Osteoblast (primary cell): Measurements from ENCODE around the gene PEX16. TPM values are rescaled to one million over a fixed set of nuclear protein-coding genes. Genes with fewer than 3 reads are reported as not detected.

Experiments
- DNase-seq: peaks from one replicate; pipeline ENCODE4 v3.0.0; 2011; ENCODE audit warnings: low spot score, mixed read lengths; ENCODE audit not compliant: insufficient read length; ENCODE audit errors: missing footprints
- H2AFZ ChIP-seq: 2 replicates; pipeline ENCODE4 v1.6.0; 2011; ENCODE audit warnings: mild to moderate bottlenecking, low read length
- H3K27ac ChIP-seq: 2 replicates; pipeline ENCODE4 v1.5.1; 2011; ENCODE audit warnings: mild to moderate bottlenecking, low read depth, low read length, moderate library complexity
- H3K27me3 ChIP-seq: 2 replicates; pipeline ENCODE4 v1.6.0; 2012; ENCODE audit warnings: mild to moderate bottlenecking, control low read depth, inconsistent platforms, low read length, moderate library complexity; ENCODE audit not compliant: insufficient read depth
- H3K36me3 ChIP-seq: 2 replicates; pipeline ENCODE4 v1.5.1; 2011; ENCODE audit warnings: mild to moderate bottlenecking, low read length, control low read depth, moderate library complexity; ENCODE audit not compliant: insufficient read depth
- H3K4me1 ChIP-seq: 2 replicates; pipeline ENCODE4 v1.5.1; 2011; ENCODE audit warnings: mild to moderate bottlenecking, low read length, control low read depth, moderate library complexity; ENCODE audit not compliant: insufficient read depth
- H3K4me2 ChIP-seq: 2 replicates; pipeline ENCODE4 v1.6.0; 2011; ENCODE audit warnings: mild to moderate bottlenecking, low read length; ENCODE audit not compliant: insufficient read depth
- H3K4me3 ChIP-seq: fragments of 200-600 bp; sonication (generic); 3 replicates; pipeline ENCODE4 v1.5.1; 2012; ENCODE audit warnings: mild to moderate bottlenecking, low read length, inconsistent platforms; ENCODE audit not compliant: insufficient read depth
- H3K79me2 ChIP-seq: 2 replicates; pipeline ENCODE4 v1.6.0; 2012; ENCODE audit warnings: mild to moderate bottlenecking, low read length, control low read depth, inconsistent platforms; ENCODE audit not compliant: insufficient read depth
- H3K9me3 ChIP-seq: 2 replicates; pipeline ENCODE4 v1.5.1; 2011; ENCODE audit warnings: low read depth, low read length, control low read depth
- H4K20me1 ChIP-seq: 2 replicates; pipeline ENCODE4 v1.6.0; 2012; ENCODE audit warnings: mild to moderate bottlenecking, low read length, control low read depth; ENCODE audit not compliant: insufficient read depth
- total RNA-seq: library from RNA; depleted of rRNA; stranded (reverse); fragments of >200 nt; gene quantifications from 2 replicates; pipeline ENCODE4 v1.2.3, GENCODE V29; 2012
- TF ChIP-seq, protein P1 (sequence below): IDR thresholded peaks from 2 replicates; pipeline ENCODE4 v1.5.1; 2011; ENCODE audit warnings: mild to moderate bottlenecking, low read depth, low read length, moderate library complexity; ENCODE audit errors: extremely low read depth

PEX16 gene
- total RNA-seq, 1 donor = 28.6 TPM

DNA sequence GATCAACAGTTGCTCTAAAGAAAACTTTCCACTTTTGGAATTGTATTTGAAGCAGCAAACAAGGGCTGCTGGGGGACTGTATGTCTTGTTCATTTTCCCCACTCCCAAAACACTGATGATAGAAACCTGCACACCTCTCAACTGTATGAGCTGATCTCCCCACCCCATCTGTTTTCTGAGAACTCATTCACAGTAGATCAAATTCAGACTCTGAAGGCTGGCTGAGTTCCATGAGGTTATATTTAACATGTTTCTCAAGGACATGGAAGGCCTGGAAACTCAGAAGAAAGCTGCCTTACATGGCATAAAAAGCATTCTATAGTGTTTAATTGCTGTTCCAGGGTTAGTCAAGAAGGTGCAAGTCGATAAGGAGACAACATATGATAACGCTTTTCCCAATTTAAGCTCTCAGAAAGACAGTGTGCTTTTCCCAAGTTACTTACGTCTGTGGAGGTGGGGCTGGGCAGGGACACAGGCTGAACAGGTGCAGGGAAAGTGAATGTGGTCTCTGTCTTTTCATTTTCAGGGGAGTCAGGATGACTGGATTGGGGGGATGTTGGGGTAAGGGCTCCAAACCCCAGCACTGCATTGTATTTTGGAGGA is 27.8 kb upstream of the PEX16 start:
- no peaks in the 10 kb centered on the region for H3K9me3 ChIP-seq
- TF ChIP-seq, protein P1, sequence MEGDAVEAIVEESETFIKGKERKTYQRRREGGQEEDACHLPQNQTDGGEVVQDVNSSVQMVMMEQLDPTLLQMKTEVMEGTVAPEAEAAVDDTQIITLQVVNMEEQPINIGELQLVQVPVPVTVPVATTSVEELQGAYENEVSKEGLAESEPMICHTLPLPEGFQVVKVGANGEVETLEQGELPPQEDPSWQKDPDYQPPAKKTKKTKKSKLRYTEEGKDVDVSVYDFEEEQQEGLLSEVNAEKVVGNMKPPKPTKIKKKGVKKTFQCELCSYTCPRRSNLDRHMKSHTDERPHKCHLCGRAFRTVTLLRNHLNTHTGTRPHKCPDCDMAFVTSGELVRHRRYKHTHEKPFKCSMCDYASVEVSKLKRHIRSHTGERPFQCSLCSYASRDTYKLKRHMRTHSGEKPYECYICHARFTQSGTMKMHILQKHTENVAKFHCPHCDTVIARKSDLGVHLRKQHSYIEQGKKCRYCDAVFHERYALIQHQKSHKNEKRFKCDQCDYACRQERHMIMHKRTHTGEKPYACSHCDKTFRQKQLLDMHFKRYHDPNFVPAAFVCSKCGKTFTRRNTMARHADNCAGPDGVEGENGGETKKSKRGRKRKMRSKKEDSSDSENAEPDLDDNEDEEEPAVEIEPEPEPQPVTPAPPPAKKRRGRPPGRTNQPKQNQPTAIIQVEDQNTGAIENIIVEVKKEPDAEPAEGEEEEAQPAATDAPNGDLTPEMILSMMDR = no peak
- H3K4me3 ChIP-seq = no peak overlapping the region
- no peaks in the 10 kb centered on the region for H3K27me3 ChIP-seq
- H4K20me1 ChIP-seq = no peaks in the 10 kb centered on the region
- H3K4me1 ChIP-seq = no peaks in the 10 kb centered on the region
- H3K36me3 ChIP-seq = peaks cover 50% of the 10 kb centered on the region
- no peaks in the 10 kb centered on the region for H3K79me2 ChIP-seq
- H2AFZ ChIP-seq = no peak overlapping the region
- no peak overlapping the region for H3K27ac ChIP-seq
- H3K4me2 ChIP-seq = no peak overlapping the region
- DNase-seq = no peak

GRCh38 chr11:45942381-45942780 is 24.7 kb upstream of the PEX16 start:
- DNase-seq = no peak
- Histone ChIP-seq H3K9me3 (no peaks in the 10 kb centered on the region), H3K4me3 (no peak overlapping the region)

DNA sequence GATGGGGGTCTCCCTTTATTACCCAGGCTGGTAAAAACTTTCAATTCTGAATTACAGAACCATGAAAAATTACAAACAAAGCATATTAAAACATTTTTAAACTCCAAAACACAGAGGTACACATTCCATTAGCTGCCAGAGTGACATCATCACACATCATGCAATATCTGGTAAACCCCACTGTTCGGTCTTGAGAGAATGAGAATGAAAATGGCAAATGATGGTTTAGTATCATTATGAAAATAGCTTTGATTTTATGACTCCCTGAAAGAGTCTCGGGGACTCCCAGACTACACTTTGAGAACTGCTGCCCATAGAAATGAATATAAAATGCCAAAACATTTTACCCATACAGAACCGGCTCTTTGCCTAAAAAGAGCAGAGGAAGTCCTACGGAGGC is 23.6 kb upstream of the PEX16 start:
- no peaks in the 10 kb centered on the region for H3K27me3 ChIP-seq
- H3K9me3 ChIP-seq = no peaks in the 10 kb centered on the region
- H3K4me3 ChIP-seq = no peak overlapping the region
- H3K4me2 ChIP-seq = no peak overlapping the region
- no peaks in the 10 kb centered on the region for H3K79me2 ChIP-seq
- TF ChIP-seq, protein P1 = no peak
- H3K4me1 ChIP-seq = no peaks in the 10 kb centered on the region
- H2AFZ ChIP-seq = no peak overlapping the region
- peaks cover 40% of the 10 kb centered on the region for H3K36me3 ChIP-seq
- H3K27ac ChIP-seq = no peak overlapping the region
- DNase-seq = no peak
- peaks cover 3% of the 10 kb centered on the region for H4K20me1 ChIP-seq

More at GRCh38 chr11:45942381-45942780, 24.7 kb upstream of the PEX16 start:
- no peak overlapping the region for H2AFZ ChIP-seq
- H4K20me1 ChIP-seq = peaks cover 3% of the 10 kb centered on the region
- H3K4me2 ChIP-seq = no peak overlapping the region
- H3K36me3 ChIP-seq = peaks cover 40% of the 10 kb centered on the region
- no peaks in the 10 kb centered on the region for H3K79me2 ChIP-seq
- no peaks in the 10 kb centered on the region for H3K27me3 ChIP-seq
- no peaks in the 10 kb centered on the region for H3K4me1 ChIP-seq
- TF ChIP-seq, protein P1 = no peak
- no peak overlapping the region for H3K27ac ChIP-seq

DNA sequence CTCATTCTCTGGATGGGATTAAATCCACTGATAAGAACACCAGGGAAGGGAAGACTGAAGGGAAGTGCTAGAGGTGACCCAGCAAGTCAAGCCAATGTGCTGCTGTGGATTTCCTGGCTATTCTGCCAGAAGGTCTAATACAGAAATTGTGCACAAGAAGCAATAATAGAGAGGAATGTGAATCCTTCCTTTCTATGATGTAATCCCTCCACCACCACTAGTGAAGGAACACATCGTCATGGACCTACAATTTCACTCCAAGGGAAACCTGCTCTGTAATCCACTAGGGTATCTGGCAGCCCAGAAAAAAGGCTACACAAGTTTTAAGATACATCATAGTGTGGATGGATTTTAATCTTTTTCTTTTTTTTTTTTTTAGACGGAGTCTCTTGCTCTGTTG is 22.2 kb upstream of the PEX16 start:
- no peak overlapping the region for H3K4me2 ChIP-seq
- DNase-seq = no peak
- TF ChIP-seq, protein P1 = no peak
- H3K36me3 ChIP-seq = peaks cover 40% of the 10 kb centered on the region
- no peaks in the 10 kb centered on the region for H3K4me1 ChIP-seq
- no peaks in the 10 kb centered on the region for H3K27me3 ChIP-seq
- no peaks in the 10 kb centered on the region for H3K9me3 ChIP-seq
- H2AFZ ChIP-seq = no peak overlapping the region
- no peak overlapping the region for H3K27ac ChIP-seq
- H3K79me2 ChIP-seq = no peaks in the 10 kb centered on the region
- H4K20me1 ChIP-seq = peaks cover 6% of the 10 kb centered on the region
- no peak overlapping the region for H3K4me3 ChIP-seq
